SK-N-MC (cell line): ENCODE measurements around the gene CLIP2.
A peak's percentile ranks its signal among the peaks of the same experiment; 100 is the strongest.

Source experiments
- EZH2 ChIP-seq: fragments of 200-600 bp; sonication (generic); IDR thresholded peaks from one replicate; pipeline ENCODE4 v1.6.1; 2017; ENCODE audit warnings: antibody characterized with exemption
- FOXP2 ChIP-seq: optimal IDR thresholded peaks from 2 replicates; pipeline ENCODE3; 2011; ENCODE audit warnings: mild to moderate bottlenecking, moderate library complexity; ENCODE audit not compliant: insufficient read depth; ENCODE audit errors: extremely low read length, control extremely low read depth
- POLR2AphosphoS5 ChIP-seq: IDR thresholded peaks from 2 replicates; pipeline ENCODE4 v1.6.1; 2012; ENCODE audit warnings: mild to moderate bottlenecking, low read depth, low read length, borderline replicate concordance

DNA sequence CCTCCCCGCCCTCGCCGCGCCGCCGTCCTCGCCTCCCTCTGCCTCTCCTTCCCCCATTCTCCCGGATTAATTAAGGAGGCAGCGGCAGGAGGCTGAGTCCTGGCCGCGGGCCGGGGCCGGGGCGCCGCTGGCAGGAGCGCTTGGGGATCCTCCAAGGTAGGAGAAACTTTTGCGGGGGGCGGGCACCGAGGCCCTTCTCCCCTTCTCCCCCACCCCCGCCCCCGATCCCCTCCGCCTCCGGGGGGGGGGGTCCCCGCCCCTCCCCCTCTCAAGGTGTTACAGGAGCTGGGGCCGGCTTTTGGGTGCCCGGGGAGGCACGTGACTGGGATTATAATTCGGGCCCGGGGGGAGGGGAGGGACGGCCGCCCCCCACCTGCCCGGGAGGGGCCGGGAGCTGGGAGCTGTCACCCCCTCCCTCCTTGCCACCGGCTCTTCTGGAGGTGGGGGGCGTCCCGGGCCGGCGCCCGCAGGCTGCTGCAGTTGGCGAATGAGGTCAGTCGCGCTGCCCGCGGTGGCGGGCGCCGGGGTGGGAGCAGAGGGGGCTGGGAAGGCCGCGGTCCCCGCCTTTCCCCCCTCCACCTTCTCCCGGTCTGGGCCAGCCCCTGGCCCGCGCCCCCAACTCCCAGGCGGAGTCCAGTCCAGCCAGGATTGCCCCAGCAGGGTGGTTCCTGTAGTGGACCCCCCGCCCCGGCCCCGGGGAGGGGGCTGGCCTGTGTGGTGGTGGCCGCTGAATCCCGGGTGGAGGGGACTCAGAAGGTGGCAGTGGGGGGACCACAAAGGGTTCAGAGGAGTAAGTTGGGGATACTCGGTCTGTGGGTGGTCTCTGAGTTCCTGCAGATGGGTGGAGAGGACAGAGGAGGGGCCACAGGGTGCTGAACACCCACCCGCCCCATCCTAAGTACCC, 165.1 kb downstream of the CLIP2 start:
- TF ChIP-seq POLR2AphosphoS5 (peak; percentile 2; the same call in 1 of the 2 replicates), EZH2 (no peak), FOXP2 (no peak)
